ENCODE measurements around the gene FSTL4. TPM values are rescaled to one million over a fixed set of nuclear protein-coding genes. Genes with fewer than 3 reads are reported as not detected.
A peak's percentile ranks its signal among the peaks of the same experiment; 100 is the strongest.

Gene FSTL4
- total RNA-seq, 1 donor from 2014 or later = 14.3 TPM

- no peak overlapping the region for H3K4me3 Mint-ChIP-seq
- no peaks in the 10 kb centered on the region for H3K27me3 Mint-ChIP-seq (ENCODE audit: low read depth)
- no peak for DNase-seq (ENCODE audit: low spot score in 2 of 2, unreplicated experiment in 2 of 2)
- no peaks in the 10 kb centered on the region for H3K36me3 Mint-ChIP-seq
- TF ChIP-seq CTCF (IDR thresholded peaks at IDR 0.05; ENCODE audit: unreplicated experiment) = no peak
- no peaks in the 10 kb centered on the region for H3K9me3 Mint-ChIP-seq
- no peak overlapping the region for H3K27ac Mint-ChIP-seq
- H3K4me1 Mint-ChIP-seq = peaks cover 44% of the 10 kb centered on the region
Measured at GRCh38 chr5:133530270-133530669, 82.1 kb downstream of the FSTL4 start.

- Mint-ChIP-seq H3K27me3 (ENCODE audit: low read depth) (no peaks in the 10 kb centered on the region), H3K9me3 (no peaks in the 10 kb centered on the region), H3K4me1 (peaks cover 38% of the 10 kb centered on the region), H3K4me3 (no peak overlapping the region), H3K36me3 (no peaks in the 10 kb centered on the region), H3K27ac (no peak overlapping the region)
- no peak for DNase-seq (ENCODE audit: low spot score in 2 of 2, unreplicated experiment in 2 of 2)
- TF ChIP-seq CTCF (IDR thresholded peaks at IDR 0.05; ENCODE audit: unreplicated experiment) = no peak
Measured at GRCh38 chr5:133528841-133529240, 83.5 kb downstream of the FSTL4 start.

GRCh38 chr5:133527311-133527710, 85.0 kb downstream of the FSTL4 start:
- Mint-ChIP-seq H3K4me1 (peaks cover 36% of the 10 kb centered on the region), H3K36me3 (no peaks in the 10 kb centered on the region), H3K9me3 (no peaks in the 10 kb centered on the region), H3K4me3 (no peak overlapping the region), H3K27ac (peak overlapping the region; percentile 87), H3K27me3 (ENCODE audit: low read depth) (no peaks in the 10 kb centered on the region)
- DNase-seq (ENCODE audit: low spot score in 2 of 2, unreplicated experiment in 2 of 2) = no peak
- no peak for TF ChIP-seq CTCF (IDR thresholded peaks at IDR 0.05; ENCODE audit: unreplicated experiment)

- Mint-ChIP-seq H3K27ac (peak overlapping the region; percentile 57), H3K9me3 (no peaks in the 10 kb centered on the region), H3K4me1 (peaks cover 34% of the 10 kb centered on the region), H3K27me3 (ENCODE audit: low read depth) (no peaks in the 10 kb centered on the region), H3K36me3 (no peaks in the 10 kb centered on the region), H3K4me3 (no peak overlapping the region)
- no peak for TF ChIP-seq CTCF (IDR thresholded peaks at IDR 0.05; ENCODE audit: unreplicated experiment)
- DNase-seq (ENCODE audit: low spot score in 2 of 2, unreplicated experiment in 2 of 2) = no peak
Measured at GRCh38 chr5:133526368-133526767, 86.0 kb downstream of the FSTL4 start.

GRCh38 chr5:133525126-133525525, 87.2 kb downstream of the FSTL4 start:
- Mint-ChIP-seq H3K27me3 (ENCODE audit: low read depth) (peaks cover 4% of the 10 kb centered on the region), H3K4me3 (no peak overlapping the region), H3K4me1 (peaks cover 30% of the 10 kb centered on the region), H3K9me3 (no peaks in the 10 kb centered on the region), H3K27ac (no peak overlapping the region), H3K36me3 (no peaks in the 10 kb centered on the region)
- DNase-seq (ENCODE audit: low spot score in 2 of 2, unreplicated experiment in 2 of 2) = no peak
- TF ChIP-seq CTCF (IDR thresholded peaks at IDR 0.05; ENCODE audit: unreplicated experiment) = no peak

- peaks cover 4% of the 10 kb centered on the region for H3K27me3 Mint-ChIP-seq (ENCODE audit: low read depth)
- H3K9me3 Mint-ChIP-seq = no peaks in the 10 kb centered on the region
- peaks cover 30% of the 10 kb centered on the region for H3K4me1 Mint-ChIP-seq
- H3K36me3 Mint-ChIP-seq = no peaks in the 10 kb centered on the region
- TF ChIP-seq CTCF (IDR thresholded peaks at IDR 0.05; ENCODE audit: unreplicated experiment) = no peak
- no peak overlapping the region for H3K4me3 Mint-ChIP-seq
- DNase-seq (ENCODE audit: low spot score in 2 of 2, unreplicated experiment in 2 of 2) = no peak
- H3K27ac Mint-ChIP-seq = no peak overlapping the region
Measured at GRCh38 chr5:133524666-133525065, 87.7 kb downstream of the FSTL4 start.
